T-helper 9 cell (primary cell): ENCODE data around the gene CCL22.

ENCODE experiments used
- DNase-seq: peaks from one replicate; pipeline ENCODE4 v3.0.0-alpha.2; 2020

Gene CCL22

DNA sequence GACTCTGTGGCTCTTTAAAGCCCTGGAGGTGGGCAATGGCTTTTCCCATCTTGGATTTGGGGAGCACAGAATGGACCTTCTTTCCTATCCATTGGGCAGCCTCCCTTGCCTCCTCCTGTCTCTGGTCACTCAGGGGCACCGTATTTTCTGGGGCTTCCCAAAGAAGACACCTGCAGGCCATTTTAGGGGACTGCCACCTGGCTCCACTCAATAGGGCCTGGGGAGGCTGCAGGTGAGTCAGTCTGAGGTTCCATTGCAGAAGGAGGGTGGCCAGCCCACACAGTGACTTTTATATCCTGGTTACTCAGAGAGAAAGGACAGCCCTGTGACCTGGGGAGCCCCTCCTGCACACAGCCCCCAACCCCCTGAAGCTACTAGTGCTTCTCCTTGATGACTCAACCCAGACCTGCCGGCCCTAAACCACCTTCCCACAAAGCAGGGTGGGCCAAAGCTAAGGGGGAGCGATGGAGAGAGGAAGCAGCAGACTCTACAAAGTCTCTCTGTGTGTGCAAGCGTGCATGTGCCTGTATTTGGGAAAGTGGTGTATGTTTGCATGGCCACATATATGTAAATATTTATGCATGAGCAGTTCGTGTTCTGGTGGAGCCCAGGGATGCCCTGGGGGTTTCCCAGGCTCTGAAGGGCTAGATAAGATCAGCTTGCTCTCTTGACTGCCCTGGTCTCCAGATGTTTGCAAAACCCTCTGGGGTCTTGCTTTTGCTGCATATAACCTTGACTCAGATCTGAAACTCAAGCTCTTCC, 18.7 kb downstream of the CCL22 start:
- no peak for DNase-seq

DNA sequence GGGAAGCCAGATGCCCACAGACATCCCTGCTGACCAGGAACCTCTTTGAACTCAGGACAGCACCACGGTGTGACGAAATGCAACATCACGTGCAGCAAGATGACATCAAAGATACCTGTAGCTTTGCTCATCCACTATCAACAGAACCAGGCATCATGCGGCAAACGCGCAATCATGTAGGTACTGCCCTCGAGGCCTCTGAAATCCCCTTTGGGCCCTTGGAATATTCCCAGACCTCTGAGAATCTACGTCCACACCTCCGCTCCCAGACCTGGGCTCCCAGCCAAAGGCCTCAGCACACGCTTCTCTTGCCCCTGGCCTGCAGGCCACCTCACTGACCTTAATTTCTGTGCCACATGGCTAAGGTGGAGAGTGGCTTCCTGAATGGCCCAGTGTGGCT, 21.0 kb downstream of the CCL22 start:
- no peak for DNase-seq

DNA sequence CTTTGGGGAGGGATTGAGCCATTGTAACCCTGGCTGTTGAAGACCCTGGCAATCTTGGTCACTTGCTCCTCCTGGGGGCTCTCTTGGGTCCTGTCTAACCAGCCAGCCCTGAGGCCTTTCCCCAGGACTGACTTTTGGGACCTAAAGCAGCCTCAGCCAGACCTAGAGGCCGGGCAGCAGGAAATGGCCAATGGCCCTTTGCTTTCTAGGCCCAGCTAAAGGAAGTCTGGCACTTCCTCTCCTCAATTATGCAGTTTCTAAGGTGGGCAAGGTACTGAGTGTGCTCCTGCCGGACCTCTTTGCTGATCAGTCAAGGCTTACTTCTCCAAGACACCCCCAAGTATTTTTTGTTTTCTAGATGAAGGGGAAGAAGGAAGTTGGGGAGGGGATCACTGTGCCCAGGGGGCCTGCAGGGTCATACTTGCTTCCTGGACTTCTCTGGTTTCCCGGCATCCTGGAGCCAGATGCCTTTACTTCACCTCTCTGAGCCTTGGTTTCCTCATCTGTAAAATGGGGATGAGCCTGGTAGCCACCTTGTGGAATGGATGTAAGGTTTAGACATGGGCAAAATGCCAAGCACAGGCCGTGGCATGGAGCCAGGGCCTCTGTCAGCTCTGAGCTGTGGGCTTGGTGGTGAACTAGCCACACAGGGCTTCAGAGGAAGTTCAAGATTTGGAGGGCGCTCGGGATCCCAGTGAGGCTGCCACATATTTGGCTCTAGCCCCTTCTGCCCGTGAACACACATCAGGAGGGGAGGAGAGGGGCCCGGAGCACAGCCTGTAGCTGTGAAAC, 22.3 kb downstream of the CCL22 start:
- DNase-seq, result no peak

DNA sequence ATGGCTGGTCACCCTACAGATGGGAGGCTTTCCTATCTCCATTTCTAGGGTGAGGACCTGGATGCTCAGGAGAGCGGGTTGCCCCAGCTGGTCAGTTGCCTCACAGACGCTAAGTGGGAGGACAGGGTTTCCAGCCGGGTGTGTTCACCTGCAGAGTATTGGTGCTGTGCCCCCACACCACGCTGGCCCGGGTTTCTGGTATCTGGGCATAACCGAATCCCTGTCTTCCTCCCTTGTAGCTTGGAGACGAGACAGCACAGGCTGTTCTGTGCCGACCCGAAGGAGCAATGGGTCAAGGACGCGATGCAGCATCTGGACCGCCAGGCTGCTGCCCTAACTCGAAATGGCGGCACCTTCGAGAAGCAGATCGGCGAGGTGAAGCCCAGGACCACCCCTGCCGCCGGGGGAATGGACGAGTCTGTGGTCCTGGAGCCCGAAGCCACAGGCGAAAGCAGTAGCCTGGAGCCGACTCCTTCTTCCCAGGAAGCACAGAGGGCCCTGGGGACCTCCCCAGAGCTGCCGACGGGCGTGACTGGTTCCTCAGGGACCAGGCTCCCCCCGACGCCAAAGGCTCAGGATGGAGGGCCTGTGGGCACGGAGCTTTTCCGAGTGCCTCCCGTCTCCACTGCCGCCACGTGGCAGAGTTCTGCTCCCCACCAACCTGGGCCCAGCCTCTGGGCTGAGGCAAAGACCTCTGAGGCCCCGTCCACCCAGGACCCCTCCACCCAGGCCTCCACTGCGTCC, 23.4 kb downstream of the CCL22 start:
- DNase-seq, result no peak

DNA sequence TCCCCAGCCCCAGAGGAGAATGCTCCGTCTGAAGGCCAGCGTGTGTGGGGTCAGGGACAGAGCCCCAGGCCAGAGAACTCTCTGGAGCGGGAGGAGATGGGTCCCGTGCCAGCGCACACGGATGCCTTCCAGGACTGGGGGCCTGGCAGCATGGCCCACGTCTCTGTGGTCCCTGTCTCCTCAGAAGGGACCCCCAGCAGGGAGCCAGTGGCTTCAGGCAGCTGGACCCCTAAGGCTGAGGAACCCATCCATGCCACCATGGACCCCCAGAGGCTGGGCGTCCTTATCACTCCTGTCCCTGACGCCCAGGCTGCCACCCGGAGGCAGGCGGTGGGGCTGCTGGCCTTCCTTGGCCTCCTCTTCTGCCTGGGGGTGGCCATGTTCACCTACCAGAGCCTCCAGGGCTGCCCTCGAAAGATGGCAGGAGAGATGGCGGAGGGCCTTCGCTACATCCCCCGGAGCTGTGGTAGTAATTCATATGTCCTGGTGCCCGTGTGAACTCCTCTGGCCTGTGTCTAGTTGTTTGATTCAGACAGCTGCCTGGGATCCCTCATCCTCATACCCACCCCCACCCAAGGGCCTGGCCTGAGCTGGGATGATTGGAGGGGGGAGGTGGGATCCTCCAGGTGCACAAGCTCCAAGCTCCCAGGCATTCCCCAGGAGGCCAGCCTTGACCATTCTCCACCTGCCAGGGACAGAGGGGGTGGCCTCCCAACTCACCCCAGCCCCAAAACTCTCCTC, 24.1 kb downstream of the CCL22 start:
- no peak for DNase-seq

DNA sequence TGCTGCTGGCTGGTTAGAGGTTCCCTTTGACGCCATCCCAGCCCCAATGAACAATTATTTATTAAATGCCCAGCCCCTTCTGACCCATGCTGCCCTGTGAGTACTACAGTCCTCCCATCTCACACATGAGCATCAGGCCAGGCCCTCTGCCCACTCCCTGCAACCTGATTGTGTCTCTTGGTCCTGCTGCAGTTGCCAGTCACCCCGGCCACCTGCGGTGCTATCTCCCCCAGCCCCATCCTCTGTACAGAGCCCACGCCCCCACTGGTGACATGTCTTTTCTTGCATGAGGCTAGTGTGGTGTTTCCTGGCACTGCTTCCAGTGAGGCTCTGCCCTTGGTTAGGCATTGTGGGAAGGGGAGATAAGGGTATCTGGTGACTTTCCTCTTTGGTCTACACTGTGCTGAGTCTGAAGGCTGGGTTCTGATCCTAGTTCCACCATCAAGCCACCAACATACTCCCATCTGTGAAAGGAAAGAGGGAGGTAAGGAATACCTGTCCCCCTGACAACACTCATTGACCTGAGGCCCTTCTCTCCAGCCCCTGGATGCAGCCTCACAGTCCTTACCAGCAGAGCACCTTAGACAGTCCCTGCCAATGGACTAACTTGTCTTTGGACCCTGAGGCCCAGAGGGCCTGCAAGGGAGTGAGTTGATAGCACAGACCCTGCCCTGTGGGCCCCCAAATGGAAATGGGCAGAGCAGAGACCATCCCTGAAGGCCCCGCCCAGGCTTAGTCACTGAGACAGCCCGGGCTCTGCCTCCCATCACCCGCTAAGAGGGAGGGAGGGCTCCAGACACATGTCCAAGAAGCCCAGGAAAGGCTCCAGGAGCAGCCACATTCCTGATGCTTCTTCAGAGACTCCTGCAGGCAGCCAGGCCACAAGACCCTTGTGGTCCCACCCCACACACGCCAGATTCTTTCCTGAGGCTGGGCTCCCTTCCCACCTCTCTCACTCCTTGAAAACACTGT, 25.0 kb downstream of the CCL22 start:
- DNase-seq, result no peak

DNA sequence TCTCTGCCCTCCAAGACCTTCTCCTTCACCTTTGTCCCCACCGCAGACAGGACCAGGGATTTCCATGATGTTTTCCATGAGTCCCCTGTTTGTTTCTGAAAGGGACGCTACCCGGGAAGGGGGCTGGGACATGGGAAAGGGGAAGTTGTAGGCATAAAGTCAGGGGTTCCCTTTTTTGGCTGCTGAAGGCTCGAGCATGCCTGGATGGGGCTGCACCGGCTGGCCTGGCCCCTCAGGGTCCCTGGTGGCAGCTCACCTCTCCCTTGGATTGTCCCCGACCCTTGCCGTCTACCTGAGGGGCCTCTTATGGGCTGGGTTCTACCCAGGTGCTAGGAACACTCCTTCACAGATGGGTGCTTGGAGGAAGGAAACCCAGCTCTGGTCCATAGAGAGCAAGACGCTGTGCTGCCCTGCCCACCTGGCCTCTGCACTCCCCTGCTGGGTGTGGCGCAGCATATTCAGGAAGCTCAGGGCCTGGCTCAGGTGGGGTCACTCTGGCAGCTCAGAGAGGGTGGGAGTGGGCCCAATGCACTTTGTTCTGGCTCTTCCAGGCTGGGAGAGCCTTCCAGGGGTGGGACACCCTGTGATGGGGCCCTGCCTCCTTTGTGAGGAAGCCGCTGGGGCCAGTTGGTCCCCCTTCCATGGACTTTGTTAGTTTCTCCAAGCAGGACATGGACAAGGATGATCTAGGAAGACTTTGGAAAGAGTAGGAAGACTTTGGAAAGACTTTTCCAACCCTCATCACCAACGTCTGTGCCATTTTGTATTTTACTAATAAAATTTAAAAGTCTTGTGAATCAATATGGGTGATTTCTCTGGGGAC, 25.9 kb downstream of the CCL22 start:
- DNase-seq, result no peak

DNA sequence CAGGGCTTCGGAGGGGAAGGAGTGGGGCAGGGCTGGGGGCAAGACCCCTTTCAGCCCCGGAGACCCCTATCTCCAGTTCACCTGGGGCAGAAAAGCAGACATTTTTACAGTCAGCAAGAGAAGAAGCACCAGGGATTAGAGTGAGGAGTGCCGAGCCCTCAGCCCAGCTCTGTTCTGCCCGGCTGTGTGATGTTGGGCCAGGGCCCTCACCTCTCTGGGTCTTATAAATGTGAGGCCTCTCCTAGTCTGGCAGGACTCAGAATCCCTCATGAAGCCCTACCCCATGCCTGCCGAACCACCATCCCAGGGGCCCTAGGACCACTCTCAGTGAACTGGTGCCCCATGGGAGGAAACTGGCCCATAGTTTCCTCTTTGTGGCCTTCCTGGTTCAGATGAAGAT, 26.5 kb downstream of the CCL22 start:
- no peak for DNase-seq

DNA sequence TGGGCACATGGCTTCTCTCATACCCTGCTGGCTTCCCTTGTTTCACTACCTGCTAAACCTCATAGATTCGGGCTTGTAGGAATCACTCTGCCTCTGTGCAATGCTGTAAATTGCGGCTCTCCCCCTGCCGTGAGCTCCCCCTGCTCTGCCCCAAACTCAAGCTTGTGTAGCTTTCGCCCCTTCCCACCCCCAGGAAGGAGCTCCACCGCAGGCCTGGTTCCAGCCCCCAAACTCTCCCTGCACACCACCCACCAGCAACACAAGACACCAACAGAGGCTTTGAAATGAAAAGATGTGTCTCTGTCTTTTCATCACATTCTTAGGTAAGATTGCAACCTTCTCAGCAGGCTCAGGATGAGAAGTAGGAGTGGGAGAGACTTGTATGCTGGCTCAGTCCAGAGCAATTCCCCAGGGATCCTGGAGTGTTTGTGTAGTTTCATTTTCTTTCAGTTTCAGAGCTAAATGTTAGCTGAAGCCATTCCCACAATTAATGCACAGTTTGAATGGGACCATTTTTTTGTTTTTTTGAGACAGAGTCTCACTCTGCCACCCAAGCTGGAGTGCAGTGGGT, 27.9 kb downstream of the CCL22 start:
- DNase-seq, result no peak

DNA sequence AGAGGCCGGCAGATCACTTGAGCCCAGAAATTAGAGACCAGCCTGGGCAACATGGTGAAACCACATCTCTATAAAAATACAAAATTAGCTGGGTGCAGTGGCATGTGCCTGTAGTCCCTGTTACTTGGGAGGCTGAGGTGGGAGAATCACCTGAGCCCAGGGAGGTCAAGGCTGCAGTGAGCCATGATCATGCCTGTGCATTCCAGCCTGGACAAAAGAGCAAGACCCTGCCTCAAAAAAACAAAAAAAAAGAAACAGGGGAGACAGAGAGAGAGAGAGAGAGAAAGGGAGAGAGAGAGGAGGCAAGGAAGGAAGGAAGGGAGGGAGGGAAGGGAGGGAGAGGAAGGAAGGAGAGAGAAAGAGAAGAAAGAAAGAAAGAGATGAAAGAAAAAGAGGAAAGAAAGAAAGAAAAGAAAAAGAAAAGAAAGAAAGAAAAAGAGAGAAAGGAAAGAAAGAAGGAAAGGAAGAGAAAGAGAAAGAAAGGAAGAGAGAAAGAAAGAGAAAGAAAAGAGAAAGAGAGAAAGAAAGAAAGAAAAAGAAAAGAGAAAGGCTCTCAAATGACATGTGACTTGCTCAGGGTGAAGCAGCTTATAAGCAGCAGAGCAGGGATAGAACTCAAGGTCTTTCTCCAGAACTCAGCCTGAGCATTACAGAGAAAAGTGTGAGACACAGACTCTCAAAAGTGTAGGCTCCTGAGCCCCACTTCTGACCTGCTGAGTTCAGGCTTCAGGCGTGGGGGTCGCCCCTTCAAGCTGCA, 29.2 kb downstream of the CCL22 start:
- no peak for DNase-seq

DNA sequence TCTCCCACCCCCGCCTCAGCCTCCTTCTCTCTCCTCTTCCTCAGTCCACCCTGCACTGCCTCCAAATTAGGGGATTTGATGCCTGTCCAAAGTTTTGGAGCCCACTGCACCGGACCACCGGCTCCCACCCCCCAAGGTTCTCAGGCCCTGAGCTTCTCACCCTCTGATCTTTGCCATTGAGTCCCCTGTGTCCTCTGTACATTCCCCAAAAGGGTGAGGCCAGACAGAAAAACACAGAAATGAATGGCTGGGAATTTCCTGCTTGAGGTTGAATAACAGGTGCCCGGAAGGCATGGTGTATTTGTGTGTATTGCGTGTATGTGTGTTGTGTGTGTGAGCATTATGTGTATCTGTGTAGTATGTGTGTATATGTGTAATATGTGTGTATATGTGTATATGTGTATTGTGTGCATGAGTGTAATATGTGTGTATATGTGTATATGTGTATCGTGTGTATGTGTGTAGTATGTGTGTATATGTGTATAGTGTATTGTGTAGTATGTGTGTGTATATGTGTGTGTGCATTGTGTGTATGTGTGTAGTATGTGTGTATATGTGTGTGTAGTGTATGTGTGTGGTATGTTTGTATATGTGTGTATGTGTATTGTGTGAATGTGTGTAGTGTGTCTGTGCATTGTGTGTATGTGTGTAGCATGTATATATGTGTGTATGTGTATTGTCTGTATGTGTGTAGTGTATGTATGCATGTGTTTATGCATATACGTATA, 29.9 kb downstream of the CCL22 start:
- no peak for DNase-seq

DNA sequence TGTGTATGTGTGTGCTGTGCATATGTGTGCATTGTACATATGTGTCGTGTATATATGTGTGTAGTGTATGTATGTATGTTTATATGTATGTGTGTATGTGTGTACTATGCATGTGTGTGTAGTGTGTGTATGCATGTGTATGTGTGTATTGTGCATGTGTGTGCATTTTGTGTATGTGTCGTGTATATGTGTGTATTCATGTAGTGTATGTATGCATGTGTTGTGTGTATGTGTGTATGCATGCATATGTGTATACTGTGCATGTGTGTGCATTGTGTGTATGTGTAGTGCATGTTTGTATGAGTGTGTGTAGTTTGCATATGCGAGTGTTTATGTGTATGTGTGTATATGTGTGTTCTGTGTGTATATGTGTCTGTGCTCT, 30.5 kb downstream of the CCL22 start:
- no peak for DNase-seq

DNA sequence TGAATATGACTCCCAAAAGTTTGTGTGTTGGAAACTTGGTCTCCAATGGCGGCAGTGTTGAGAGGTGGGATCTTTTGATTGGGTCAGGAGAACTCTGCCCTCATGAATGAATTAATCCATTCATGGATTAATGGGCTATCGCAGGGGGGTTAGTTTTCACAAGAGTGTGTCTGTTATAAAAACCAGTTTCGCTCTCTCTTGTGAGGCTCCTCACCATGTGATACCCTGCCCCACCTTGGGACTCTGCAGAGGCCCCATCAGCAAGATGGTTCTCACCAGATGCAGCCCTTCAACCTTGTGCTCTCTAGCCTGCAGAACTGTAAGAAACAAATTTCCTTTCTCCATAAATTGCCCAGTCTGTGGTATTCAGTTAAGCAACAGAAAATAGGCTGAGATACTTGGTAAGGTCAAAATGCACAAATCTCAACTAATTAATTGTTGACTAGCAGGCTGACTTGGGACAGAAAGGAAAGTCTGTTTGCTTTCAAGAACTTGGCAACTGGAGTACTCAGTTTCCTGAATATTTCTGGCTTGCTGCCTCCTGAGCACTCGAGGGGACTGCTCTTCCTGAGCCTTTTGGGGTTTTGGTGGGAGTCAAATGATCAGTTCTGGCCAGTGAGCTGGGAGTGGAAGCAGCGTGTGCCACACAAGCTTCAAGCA, 32.2 kb downstream of the CCL22 start:
- no peak for DNase-seq

DNA sequence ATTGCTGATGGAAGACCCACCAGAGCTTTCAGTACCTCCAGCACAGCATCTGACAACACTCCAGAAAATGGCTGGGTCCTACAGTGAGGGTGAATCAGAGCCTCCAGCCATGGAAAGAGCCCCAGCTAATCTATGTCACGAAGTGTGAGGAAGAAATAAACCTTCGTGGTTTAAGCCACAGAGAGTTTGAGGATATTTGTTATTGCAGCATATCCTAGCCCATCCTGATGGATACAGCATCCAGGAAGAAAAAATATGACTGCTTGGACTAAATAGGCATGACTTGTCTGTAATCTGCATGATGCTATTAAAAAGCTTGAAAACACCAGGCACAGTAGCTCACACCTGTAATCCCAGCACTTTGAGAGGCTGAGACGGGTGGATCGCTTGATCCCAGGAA, 32.7 kb downstream of the CCL22 start:
- no peak for DNase-seq

DNA sequence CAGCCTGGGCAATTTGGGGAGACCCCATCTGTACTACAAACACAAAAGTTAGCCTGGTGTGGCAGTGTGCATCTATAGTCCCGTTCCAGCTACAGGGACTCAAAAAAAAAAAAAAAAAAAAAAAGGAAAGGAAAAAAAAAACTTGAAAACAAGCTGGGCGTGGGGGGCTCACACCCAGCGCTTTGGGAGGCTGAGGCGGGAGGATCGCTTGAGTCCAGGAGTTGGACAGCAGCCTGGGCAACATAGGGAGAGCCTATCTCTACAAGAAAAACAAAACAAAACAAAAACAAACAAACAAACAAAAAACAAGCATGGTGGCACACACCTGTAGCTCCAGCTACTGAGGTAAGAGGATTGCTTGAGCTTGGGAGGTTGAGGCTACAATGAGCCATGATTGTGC, 33.1 kb downstream of the CCL22 start:
- no peak for DNase-seq

DNA sequence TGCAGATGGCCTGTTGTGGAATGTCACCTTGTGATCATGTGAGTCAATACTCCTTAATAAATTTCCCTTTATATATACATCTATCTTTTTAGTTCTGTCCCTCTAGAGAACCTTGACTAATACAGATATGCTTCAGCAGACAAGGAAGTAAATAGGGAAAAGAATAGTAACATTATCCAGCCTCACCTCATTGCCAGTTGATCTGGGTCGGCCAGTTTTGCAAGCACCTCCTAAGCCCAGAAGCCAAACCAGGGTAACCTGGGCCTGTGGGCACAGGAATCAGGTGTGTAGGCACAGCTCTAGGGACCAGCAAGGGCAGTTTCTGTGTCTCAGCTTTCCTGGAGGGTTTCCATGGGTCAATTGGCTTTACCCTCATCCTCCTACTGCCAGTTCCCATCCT, 34.1 kb downstream of the CCL22 start:
- no peak for DNase-seq

DNA sequence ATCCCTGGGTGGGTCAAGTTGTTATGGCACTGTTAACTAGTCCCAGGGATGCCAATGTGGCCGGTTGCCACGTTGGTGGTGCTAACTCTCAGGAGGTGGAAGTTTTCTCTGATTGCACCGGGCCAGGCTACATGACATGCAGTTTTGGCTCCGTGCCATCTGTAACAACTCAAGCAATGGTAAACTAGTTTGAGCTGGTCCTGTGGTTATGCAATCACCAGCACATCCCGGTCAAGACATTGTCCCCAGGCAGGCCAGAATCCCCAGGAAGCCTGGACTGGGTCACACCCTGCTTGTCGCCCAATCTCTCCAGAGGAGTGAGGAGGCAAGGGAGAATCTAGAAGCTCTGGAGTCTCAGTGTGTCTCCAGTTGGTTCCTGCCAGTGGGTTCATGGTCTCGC, 35.9 kb downstream of the CCL22 start:
- no peak for DNase-seq

DNA sequence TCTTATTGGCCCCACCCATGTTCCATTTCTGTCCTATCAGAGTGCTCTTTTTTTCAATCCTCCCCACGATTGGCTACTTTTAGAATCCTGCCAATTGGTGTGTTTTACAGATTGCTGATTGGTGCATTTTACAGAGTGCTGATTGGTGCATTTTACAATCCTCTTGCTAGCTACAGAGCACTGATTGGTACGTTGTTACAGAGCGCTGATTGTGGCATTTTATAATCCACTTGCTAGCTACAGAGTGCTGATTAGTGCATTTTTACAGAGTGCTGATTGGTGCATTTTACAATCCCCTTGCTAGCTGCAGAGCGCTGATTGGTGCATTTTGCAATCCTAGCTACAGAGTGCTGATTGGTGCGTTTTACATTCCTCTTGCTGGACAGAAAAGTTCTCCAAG, 36.4 kb downstream of the CCL22 start:
- DNase-seq, result no peak
